Measurements from ENCODE around the gene ANKRD63.

ANKRD63 gene

GRCh38 chr15:40306371-40306770 is 23.5 kb upstream of the ANKRD63 start:
- Histone ChIP-seq H3K27ac (ENCODE audit: low read depth, low read length) (no peak overlapping the region), H3K4me3 (ENCODE audit: low read depth in 1 of 5, low read length in 5 of 5) (peak overlapping the region in 3 of 5 donors; percentile 31 to 59 (median 51)), H3K9me3 (ENCODE audit: control insufficient read depth in 5 of 5, low read length in 5 of 5) (no peaks in the 10 kb centered on the region), H3K4me1 (ENCODE audit: control insufficient read depth in 5 of 5, insufficient read depth in 5 of 5, low read length in 5 of 5) (peaks cover 0 to 26% (median 4%) of the 10 kb centered on the region in 5 donors), H3K36me3 (ENCODE audit: control insufficient read depth in 5 of 5, insufficient read depth in 5 of 5, low read length in 5 of 5) (peaks cover 0 to 13% (median 0%) of the 10 kb centered on the region in 5 donors), H3K9ac (ENCODE audit: low read length in 5 of 5) (peak overlapping the region in 1 of 5 donors; percentile 12), H3K27me3 (ENCODE audit: control insufficient read depth in 5 of 5, insufficient read depth in 4 of 5, low read length in 5 of 5) (peaks cover 0 to 9% (median 3%) of the 10 kb centered on the region in 5 donors)

DNA sequence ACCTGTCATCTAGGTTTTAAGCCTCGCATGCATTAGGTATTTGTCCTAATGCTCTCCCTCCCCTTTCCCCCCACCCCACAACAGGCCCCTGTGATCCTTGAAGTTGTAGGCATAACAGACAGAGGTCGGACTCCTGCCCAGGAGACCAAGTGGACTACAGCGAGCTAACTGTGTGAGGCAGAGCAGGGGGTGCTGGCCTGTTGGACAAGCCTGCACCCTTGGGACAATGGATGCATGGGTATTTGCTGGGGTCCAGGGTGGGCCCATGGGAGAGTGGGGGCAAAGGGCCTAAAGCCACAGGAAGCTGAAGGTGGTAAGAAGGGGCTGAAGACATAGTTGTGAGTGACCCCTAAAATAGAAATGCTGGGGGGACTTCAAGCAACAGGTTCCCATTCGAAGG is 22.4 kb upstream of the ANKRD63 start:
- no peak overlapping the region for H3K27ac ChIP-seq (ENCODE audit: low read depth, low read length)
- H3K27me3 ChIP-seq (ENCODE audit: control insufficient read depth in 5 of 5, insufficient read depth in 4 of 5, low read length in 5 of 5) = peaks cover 0 to 11% (median 2%) of the 10 kb centered on the region in 5 donors
- H3K36me3 ChIP-seq (ENCODE audit: control insufficient read depth in 5 of 5, insufficient read depth in 5 of 5, low read length in 5 of 5) = peaks cover 0 to 16% (median 0%) of the 10 kb centered on the region in 5 donors
- peaks cover 0 to 7% (median 4%) of the 10 kb centered on the region in 5 donors for H3K9me3 ChIP-seq (ENCODE audit: control insufficient read depth in 5 of 5, low read length in 5 of 5)
- no peak overlapping the region for H3K4me3 ChIP-seq (ENCODE audit: low read depth in 1 of 5, low read length in 5 of 5)
- H3K9ac ChIP-seq (ENCODE audit: low read length in 5 of 5) = no peak overlapping the region
- H3K4me1 ChIP-seq (ENCODE audit: control insufficient read depth in 5 of 5, insufficient read depth in 5 of 5, low read length in 5 of 5) = peaks cover 0 to 32% (median 4%) of the 10 kb centered on the region in 5 donors

DNA sequence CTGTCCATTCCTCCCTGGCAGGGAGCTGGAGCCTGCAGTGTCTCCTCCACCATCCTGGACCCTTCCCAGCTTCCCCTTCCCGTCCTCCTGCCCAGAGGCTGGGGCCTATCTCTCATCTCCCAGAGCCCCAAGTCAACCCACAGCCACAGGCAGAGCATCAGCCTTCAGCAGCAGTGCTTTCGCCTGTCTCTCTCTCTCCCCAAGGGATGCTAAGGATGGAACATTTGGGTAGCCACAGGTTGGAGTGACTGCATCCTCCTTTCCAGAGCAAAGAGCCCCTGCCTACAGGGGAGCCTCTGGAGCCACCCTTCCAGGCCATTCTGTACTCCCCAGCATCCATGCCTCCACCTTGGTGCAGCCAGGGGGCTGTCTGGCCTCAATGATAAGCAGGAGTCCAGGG is 20.7 kb upstream of the ANKRD63 start:
- H3K4me3 ChIP-seq (ENCODE audit: low read depth in 1 of 5, low read length in 5 of 5) = no peak overlapping the region
- H3K36me3 ChIP-seq (ENCODE audit: control insufficient read depth in 5 of 5, insufficient read depth in 5 of 5, low read length in 5 of 5) = peaks cover 0 to 20% (median 0%) of the 10 kb centered on the region in 5 donors
- peaks cover 4 to 12% (median 5%) of the 10 kb centered on the region in 5 donors for H3K9me3 ChIP-seq (ENCODE audit: control insufficient read depth in 5 of 5, low read length in 5 of 5)
- H3K27ac ChIP-seq (ENCODE audit: low read depth, low read length) = no peak overlapping the region
- peaks cover 0 to 24% (median 2%) of the 10 kb centered on the region in 5 donors for H3K4me1 ChIP-seq (ENCODE audit: control insufficient read depth in 5 of 5, insufficient read depth in 5 of 5, low read length in 5 of 5)
- H3K9ac ChIP-seq (ENCODE audit: low read length in 5 of 5) = no peak overlapping the region
- peaks cover 0 to 5% (median 2%) of the 10 kb centered on the region in 5 donors for H3K27me3 ChIP-seq (ENCODE audit: control insufficient read depth in 5 of 5, insufficient read depth in 4 of 5, low read length in 5 of 5)

- Histone ChIP-seq H3K9ac (ENCODE audit: low read length in 5 of 5) (no peak overlapping the region), H3K36me3 (ENCODE audit: control insufficient read depth in 5 of 5, insufficient read depth in 5 of 5, low read length in 5 of 5) (peaks cover 0 to 26% (median 0%) of the 10 kb centered on the region in 5 donors), H3K27ac (ENCODE audit: low read depth, low read length) (no peak overlapping the region), H3K27me3 (ENCODE audit: control insufficient read depth in 5 of 5, insufficient read depth in 4 of 5, low read length in 5 of 5) (peaks cover 0 to 5% (median 2%) of the 10 kb centered on the region in 5 donors), H3K4me1 (ENCODE audit: control insufficient read depth in 5 of 5, insufficient read depth in 5 of 5, low read length in 5 of 5) (peaks cover 0 to 24% (median 2%) of the 10 kb centered on the region in 5 donors), H3K9me3 (ENCODE audit: control insufficient read depth in 5 of 5, low read length in 5 of 5) (peaks cover 4 to 12% (median 5%) of the 10 kb centered on the region in 5 donors), H3K4me3 (ENCODE audit: low read depth in 1 of 5, low read length in 5 of 5) (no peak overlapping the region)
Measured at GRCh38 chr15:40302981-40303380, 20.1 kb upstream of the ANKRD63 start.

- H3K4me1 ChIP-seq (ENCODE audit: control insufficient read depth in 5 of 5, insufficient read depth in 5 of 5, low read length in 5 of 5) = peaks cover 0 to 24% (median 2%) of the 10 kb centered on the region in 5 donors
- H3K9ac ChIP-seq (ENCODE audit: low read length in 5 of 5) = no peak overlapping the region
- H3K4me3 ChIP-seq (ENCODE audit: low read depth in 1 of 5, low read length in 5 of 5) = no peak overlapping the region
- H3K27me3 ChIP-seq (ENCODE audit: control insufficient read depth in 5 of 5, insufficient read depth in 4 of 5, low read length in 5 of 5) = peaks cover 0 to 5% (median 2%) of the 10 kb centered on the region in 5 donors
- H3K9me3 ChIP-seq (ENCODE audit: control insufficient read depth in 5 of 5, low read length in 5 of 5) = peaks cover 4 to 12% (median 5%) of the 10 kb centered on the region in 5 donors
- H3K36me3 ChIP-seq (ENCODE audit: control insufficient read depth in 5 of 5, insufficient read depth in 5 of 5, low read length in 5 of 5) = peaks cover 0 to 32% (median 2%) of the 10 kb centered on the region in 5 donors
- no peak overlapping the region for H3K27ac ChIP-seq (ENCODE audit: low read depth, low read length)
Measured at GRCh38 chr15:40302288-40302886, 19.5 kb upstream of the ANKRD63 start.

GRCh38 chr15:40301467-40302179 is 18.8 kb upstream of the ANKRD63 start:
- peaks cover 0 to 23% (median 2%) of the 10 kb centered on the region in 5 donors for H3K4me1 ChIP-seq (ENCODE audit: control insufficient read depth in 5 of 5, insufficient read depth in 5 of 5, low read length in 5 of 5)
- H3K4me3 ChIP-seq (ENCODE audit: low read depth in 1 of 5, low read length in 5 of 5) = no peak overlapping the region
- peaks cover 0 to 32% (median 2%) of the 10 kb centered on the region in 5 donors for H3K36me3 ChIP-seq (ENCODE audit: control insufficient read depth in 5 of 5, insufficient read depth in 5 of 5, low read length in 5 of 5)
- H3K27ac ChIP-seq (ENCODE audit: low read depth, low read length) = no peak overlapping the region
- no peak overlapping the region for H3K9ac ChIP-seq (ENCODE audit: low read length in 5 of 5)
- H3K9me3 ChIP-seq (ENCODE audit: control insufficient read depth in 5 of 5, low read length in 5 of 5) = peaks cover 4 to 12% (median 5%) of the 10 kb centered on the region in 5 donors
- H3K27me3 ChIP-seq (ENCODE audit: control insufficient read depth in 5 of 5, insufficient read depth in 4 of 5, low read length in 5 of 5) = peaks cover 0 to 7% (median 2%) of the 10 kb centered on the region in 5 donors

DNA sequence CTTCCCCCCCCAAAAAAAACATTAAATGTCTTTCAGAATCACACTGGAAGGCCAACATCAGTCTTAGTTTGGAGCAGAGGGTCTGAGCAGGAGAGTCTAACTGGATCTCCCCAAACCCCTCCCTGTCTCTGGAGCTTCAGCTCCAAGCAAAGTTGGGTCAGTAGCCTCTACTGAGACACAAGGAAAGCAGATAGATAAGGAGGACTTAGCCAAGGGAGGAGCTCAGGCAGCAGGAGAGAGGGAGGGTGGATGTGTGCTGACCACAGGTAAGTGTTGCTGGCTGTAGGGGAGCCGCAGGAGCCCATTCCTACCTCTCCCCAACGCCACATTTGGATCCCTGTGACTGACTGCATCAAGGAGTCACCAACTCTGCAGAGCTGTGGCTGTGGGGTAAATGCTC is 17.9 kb upstream of the ANKRD63 start:
- no peak overlapping the region for H3K9ac ChIP-seq (ENCODE audit: low read length in 5 of 5)
- H3K27me3 ChIP-seq (ENCODE audit: control insufficient read depth in 5 of 5, insufficient read depth in 4 of 5, low read length in 5 of 5) = peaks cover 0 to 9% (median 2%) of the 10 kb centered on the region in 5 donors
- peaks cover 0 to 35% (median 2%) of the 10 kb centered on the region in 5 donors for H3K36me3 ChIP-seq (ENCODE audit: control insufficient read depth in 5 of 5, insufficient read depth in 5 of 5, low read length in 5 of 5)
- H3K4me3 ChIP-seq (ENCODE audit: low read depth in 1 of 5, low read length in 5 of 5) = no peak overlapping the region
- H3K9me3 ChIP-seq (ENCODE audit: control insufficient read depth in 5 of 5, low read length in 5 of 5) = peaks cover 4 to 12% (median 5%) of the 10 kb centered on the region in 5 donors
- peaks cover 0 to 15% (median 1%) of the 10 kb centered on the region in 5 donors for H3K4me1 ChIP-seq (ENCODE audit: control insufficient read depth in 5 of 5, insufficient read depth in 5 of 5, low read length in 5 of 5)
- H3K27ac ChIP-seq (ENCODE audit: low read depth, low read length) = no peak overlapping the region

GRCh38 chr15:40300367-40300766 is 17.5 kb upstream of the ANKRD63 start:
- H3K27me3 ChIP-seq (ENCODE audit: control insufficient read depth in 5 of 5, insufficient read depth in 4 of 5, low read length in 5 of 5) = peaks cover 0 to 11% (median 6%) of the 10 kb centered on the region in 5 donors
- peaks cover 4 to 12% (median 5%) of the 10 kb centered on the region in 5 donors for H3K9me3 ChIP-seq (ENCODE audit: control insufficient read depth in 5 of 5, low read length in 5 of 5)
- no peak overlapping the region for H3K27ac ChIP-seq (ENCODE audit: low read depth, low read length)
- no peak overlapping the region for H3K4me3 ChIP-seq (ENCODE audit: low read depth in 1 of 5, low read length in 5 of 5)
- H3K36me3 ChIP-seq (ENCODE audit: control insufficient read depth in 5 of 5, insufficient read depth in 5 of 5, low read length in 5 of 5) = peaks cover 0 to 39% (median 3%) of the 10 kb centered on the region in 5 donors
- no peak overlapping the region for H3K9ac ChIP-seq (ENCODE audit: low read length in 5 of 5)
- H3K4me1 ChIP-seq (ENCODE audit: control insufficient read depth in 5 of 5, insufficient read depth in 5 of 5, low read length in 5 of 5) = peaks cover 0 to 12% (median 0%) of the 10 kb centered on the region in 5 donors

DNA sequence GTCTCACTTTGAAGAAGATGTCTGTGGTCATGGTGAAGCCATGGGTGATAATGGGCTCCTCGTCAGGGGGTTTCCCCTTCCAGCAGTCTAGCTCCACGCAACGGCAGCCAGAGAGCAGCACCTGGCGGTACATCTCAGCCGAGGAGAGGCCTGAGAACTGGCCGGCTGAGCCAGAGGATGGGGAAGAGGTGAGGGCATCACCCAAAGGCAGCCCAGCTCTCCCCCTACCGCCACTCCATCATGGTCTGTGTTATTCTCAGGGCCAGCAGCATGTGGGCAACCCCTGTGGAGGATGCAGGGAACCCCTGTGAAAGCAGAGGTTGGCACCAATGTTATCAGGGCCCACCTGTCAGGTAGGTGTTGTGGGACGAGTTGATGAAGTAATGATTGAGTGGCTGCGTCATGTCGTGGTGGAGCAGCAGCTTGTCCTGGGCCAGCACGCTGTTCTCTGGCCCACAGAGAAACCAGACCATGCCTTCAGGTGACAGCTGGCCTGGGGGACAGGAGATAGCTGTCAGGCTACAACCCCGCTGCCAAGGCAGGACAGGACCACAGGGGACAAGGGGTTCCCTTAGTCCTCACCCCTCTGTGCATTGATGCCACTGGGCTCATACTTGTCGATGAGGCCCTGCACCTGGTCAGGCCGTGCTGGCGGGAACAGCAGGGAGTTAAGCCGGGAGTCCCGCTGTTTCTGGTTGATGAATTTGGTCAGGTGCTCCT is 15.5 kb upstream of the ANKRD63 start:
- peaks cover 4 to 12% (median 5%) of the 10 kb centered on the region in 5 donors for H3K9me3 ChIP-seq (ENCODE audit: control insufficient read depth in 5 of 5, low read length in 5 of 5)
- peaks cover 0 to 15% (median 0%) of the 10 kb centered on the region in 5 donors for H3K4me1 ChIP-seq (ENCODE audit: control insufficient read depth in 5 of 5, insufficient read depth in 5 of 5, low read length in 5 of 5)
- no peak overlapping the region for H3K27ac ChIP-seq (ENCODE audit: low read depth, low read length)
- no peak overlapping the region for H3K4me3 ChIP-seq (ENCODE audit: low read depth in 1 of 5, low read length in 5 of 5)
- no peak overlapping the region for H3K9ac ChIP-seq (ENCODE audit: low read length in 5 of 5)
- H3K27me3 ChIP-seq (ENCODE audit: control insufficient read depth in 5 of 5, insufficient read depth in 4 of 5, low read length in 5 of 5) = peaks cover 0 to 11% (median 7%) of the 10 kb centered on the region in 5 donors
- peaks cover 0 to 46% (median 3%) of the 10 kb centered on the region in 5 donors for H3K36me3 ChIP-seq (ENCODE audit: control insufficient read depth in 5 of 5, insufficient read depth in 5 of 5, low read length in 5 of 5)

All from subcutaneous abdominal adipose tissue (tissue), 5 donors.